ENCODE measurements around the gene SPTLC3. TPM values are rescaled to one million over a fixed set of nuclear protein-coding genes. Genes with fewer than 3 reads are reported as not detected.

Gene SPTLC3
- total and polyA plus RNA-seq, 2 of the 13 experiments (the other 11 are each of a cell fraction or from before 2014, with no cell fraction given): 20.5 to 95.6 TPM

- TF ChIP-seq ATF3 (CRISPR knock-in tag; IDR thresholded peaks at IDR 0.05): no peak
- TF ChIP-seq ZNF431 (CRISPR knock-in tag; IDR thresholded peaks at IDR 0.05; ENCODE audit: borderline replicate concordance, low read depth): no peak
- TF ChIP-seq ZNF678 (CRISPR knock-in tag; IDR thresholded peaks at IDR 0.05): no peak
- TF ChIP-seq ZNF556 (CRISPR knock-in tag; IDR thresholded peaks at IDR 0.05; ENCODE audit: borderline replicate concordance): peak; percentile 20; the same call in 1 of the 2 replicates
- peak; percentile 52; the same call in 1 of the 2 replicates for TF ChIP-seq MTERF4 (CRISPR knock-in tag; IDR thresholded peaks at IDR 0.05)
- TF ChIP-seq, protein P1, sequence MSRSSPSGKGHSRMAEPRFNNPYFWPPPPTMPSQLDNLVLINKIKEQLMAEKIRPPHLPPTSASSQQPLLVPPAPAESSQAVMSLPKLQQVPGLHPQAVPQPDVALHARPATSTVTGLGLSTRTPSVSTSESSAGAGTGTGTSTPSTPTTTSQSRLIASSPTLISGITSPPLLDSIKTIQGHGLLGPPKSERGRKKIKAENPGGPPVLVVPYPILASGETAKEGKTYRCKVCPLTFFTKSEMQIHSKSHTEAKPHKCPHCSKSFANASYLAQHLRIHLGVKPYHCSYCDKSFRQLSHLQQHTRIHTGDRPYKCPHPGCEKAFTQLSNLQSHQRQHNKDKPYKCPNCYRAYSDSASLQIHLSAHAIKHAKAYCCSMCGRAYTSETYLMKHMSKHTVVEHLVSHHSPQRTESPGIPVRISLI (CRISPR knock-in tag; IDR thresholded peaks at IDR 0.05; ENCODE audit: borderline replicate concordance): no peak
- TF ChIP-seq ETV5 (CRISPR knock-in tag; IDR thresholded peaks at IDR 0.05; ENCODE audit: borderline replicate concordance): no peak
- no peak for TF ChIP-seq UBTF (CRISPR knock-in tag; IDR thresholded peaks at IDR 0.05)
- no peak for TF ChIP-seq MTA3 (CRISPR knock-in tag; IDR thresholded peaks at IDR 0.05)
- TF ChIP-seq BATF2 (CRISPR knock-in tag; IDR thresholded peaks at IDR 0.05): no peak
- TF ChIP-seq ZNF850 (CRISPR knock-in tag; conservative IDR thresholded peaks at IDR 0.05): no peak
- TF ChIP-seq, protein P2, sequence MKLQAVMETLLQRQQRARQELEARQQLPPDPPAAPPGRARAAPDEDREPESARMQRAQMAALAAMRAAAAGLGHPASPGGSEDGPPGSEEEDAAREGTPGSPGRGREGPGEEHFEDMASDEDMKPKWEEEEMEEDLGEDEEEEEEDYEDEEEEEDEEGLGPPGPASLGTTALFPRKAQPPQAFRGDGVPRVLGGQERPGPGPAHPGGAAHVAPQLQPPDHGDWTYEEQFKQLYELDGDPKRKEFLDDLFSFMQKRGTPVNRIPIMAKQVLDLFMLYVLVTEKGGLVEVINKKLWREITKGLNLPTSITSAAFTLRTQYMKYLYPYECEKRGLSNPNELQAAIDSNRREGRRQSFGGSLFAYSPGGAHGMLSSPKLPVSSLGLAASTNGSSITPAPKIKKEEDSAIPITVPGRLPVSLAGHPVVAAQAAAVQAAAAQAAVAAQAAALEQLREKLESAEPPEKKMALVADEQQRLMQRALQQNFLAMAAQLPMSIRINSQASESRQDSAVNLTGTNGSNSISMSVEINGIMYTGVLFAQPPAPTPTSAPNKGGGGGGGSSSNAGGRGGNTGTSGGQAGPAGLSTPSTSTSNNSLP (IDR thresholded peaks at IDR 0.05; ENCODE audit: low read depth, low read length): no peak
- no peak for TF ChIP-seq LBX2 (CRISPR knock-in tag; IDR thresholded peaks at IDR 0.05; ENCODE audit: borderline replicate concordance)
- no peak for TF ChIP-seq FOXJ3 (CRISPR knock-in tag; IDR thresholded peaks at IDR 0.05; ENCODE audit: borderline replicate concordance)
- no peak for TF ChIP-seq ATRX (CRISPR knock-in tag; IDR thresholded peaks at IDR 0.05; ENCODE audit: borderline replicate concordance)
- TF ChIP-seq CHD2 (IDR thresholded peaks at IDR 0.05; ENCODE audit: low read depth, low read length): no peak
- TF ChIP-seq GTF2F1 (IDR thresholded peaks at IDR 0.05; ENCODE audit: low read length): no peak
- peak; percentile 38; the same call in 1 of the 2 replicates for TF ChIP-seq ZMYM2 (CRISPR knock-in tag; IDR thresholded peaks at IDR 0.05)
- TF ChIP-seq ZNF672 (CRISPR knock-in tag; IDR thresholded peaks at IDR 0.05): no peak
- no peak for TF ChIP-seq TBX3 (IDR thresholded peaks at IDR 0.05; ENCODE audit: borderline replicate concordance)
- no peak for TF ChIP-seq ZSCAN25 (CRISPR knock-in tag; IDR thresholded peaks at IDR 0.05)
- TF ChIP-seq TSC22D2 (CRISPR knock-in tag; IDR thresholded peaks at IDR 0.05; ENCODE audit: borderline replicate concordance): no peak
Measured at GRCh38 chr20:13059398-13060136, 50.8 kb downstream of the SPTLC3 start (continued).
